Uterus (tissue), 2 donors: Measurements from ENCODE around the gene CASZ1.

Experiments
- POLR2A ChIP-seq, 2 donors: fragments of 450-650 bp; IDR thresholded peaks; one replicate each; pipeline ENCODE4 v1.6.1; 2016; ENCODE audit warnings: antibody characterized with exemption in 2 of 2, mild to moderate bottlenecking in 1 of 2, moderate library complexity in 1 of 2
- TF ChIP-seq, protein P1 (sequence below), 4 experiments: fragments of 200-600 bp in 2 of 4; fragments of 450-650 bp in 2 of 4; sonication (generic) in 2 of 4; IDR thresholded peaks; one replicate each; pipeline ENCODE4 v1.5.1; 2016 to 2019; ENCODE audit warnings: antibody characterized with exemption in 4 of 4, mild to moderate bottlenecking in 2 of 4, moderate library complexity in 1 of 4

GRCh38 chr1:10694633-10695627, 101.5 kb downstream of the CASZ1 start:
- TF ChIP-seq, protein P1, sequence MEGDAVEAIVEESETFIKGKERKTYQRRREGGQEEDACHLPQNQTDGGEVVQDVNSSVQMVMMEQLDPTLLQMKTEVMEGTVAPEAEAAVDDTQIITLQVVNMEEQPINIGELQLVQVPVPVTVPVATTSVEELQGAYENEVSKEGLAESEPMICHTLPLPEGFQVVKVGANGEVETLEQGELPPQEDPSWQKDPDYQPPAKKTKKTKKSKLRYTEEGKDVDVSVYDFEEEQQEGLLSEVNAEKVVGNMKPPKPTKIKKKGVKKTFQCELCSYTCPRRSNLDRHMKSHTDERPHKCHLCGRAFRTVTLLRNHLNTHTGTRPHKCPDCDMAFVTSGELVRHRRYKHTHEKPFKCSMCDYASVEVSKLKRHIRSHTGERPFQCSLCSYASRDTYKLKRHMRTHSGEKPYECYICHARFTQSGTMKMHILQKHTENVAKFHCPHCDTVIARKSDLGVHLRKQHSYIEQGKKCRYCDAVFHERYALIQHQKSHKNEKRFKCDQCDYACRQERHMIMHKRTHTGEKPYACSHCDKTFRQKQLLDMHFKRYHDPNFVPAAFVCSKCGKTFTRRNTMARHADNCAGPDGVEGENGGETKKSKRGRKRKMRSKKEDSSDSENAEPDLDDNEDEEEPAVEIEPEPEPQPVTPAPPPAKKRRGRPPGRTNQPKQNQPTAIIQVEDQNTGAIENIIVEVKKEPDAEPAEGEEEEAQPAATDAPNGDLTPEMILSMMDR (IDR thresholded peaks at IDR 0.05): no peak
- peak in 1 of 2 donors; percentile 23 for TF ChIP-seq POLR2A (IDR thresholded peaks at IDR 0.05)
